HG02938 (cell line): ENCODE results near the gene LRRIQ1.
"Not testable (repeated sequence)": the region's sequence is repeated elsewhere in the genome, so short reads cannot be mapped to it uniquely, and the experiment has no call there.

Experiments
- ATAC-seq: cut with Tn5 transposase; IDR thresholded peaks from one replicate; pipeline ENCODE4 v1.9.1; 2021; ENCODE audit warnings: mild to moderate bottlenecking, moderate library complexity; ENCODE audit not compliant: unreplicated experiment

The LRRIQ1 gene

GRCh38 chr12:85183855-85184254 is 147.7 kb downstream of the LRRIQ1 start:
- no peak for ATAC-seq

GRCh38 chr12:85186236-85186635 is 150.1 kb downstream of the LRRIQ1 start:
- no peak for ATAC-seq

GRCh38 chr12:85188619-85189018 is 152.5 kb downstream of the LRRIQ1 start:
- ATAC-seq: no peak

GRCh38 chr12:85190728-85191127 is 154.6 kb downstream of the LRRIQ1 start:
- no peak for ATAC-seq

DNA sequence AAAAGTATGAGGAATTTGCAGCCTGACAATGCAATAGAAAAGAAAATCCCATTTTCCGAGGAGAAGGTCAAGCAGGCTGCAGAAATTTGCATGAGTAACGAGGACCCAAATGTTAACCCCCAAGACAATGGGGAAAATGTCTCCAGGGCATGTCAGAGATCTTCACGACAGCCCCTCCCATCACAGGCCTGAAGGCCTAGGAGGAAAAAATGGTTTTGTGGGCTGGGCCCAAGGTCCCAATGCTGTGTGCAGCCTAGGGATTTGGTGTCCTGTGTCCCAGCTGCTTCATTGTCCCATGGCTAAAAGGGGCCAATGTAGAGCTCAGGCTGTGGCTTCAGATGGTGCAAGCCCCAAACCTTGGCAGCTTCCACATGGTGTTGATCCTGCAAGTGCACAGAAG is 167.7 kb downstream of the LRRIQ1 start:
- ATAC-seq: not testable (repeated sequence)

DNA sequence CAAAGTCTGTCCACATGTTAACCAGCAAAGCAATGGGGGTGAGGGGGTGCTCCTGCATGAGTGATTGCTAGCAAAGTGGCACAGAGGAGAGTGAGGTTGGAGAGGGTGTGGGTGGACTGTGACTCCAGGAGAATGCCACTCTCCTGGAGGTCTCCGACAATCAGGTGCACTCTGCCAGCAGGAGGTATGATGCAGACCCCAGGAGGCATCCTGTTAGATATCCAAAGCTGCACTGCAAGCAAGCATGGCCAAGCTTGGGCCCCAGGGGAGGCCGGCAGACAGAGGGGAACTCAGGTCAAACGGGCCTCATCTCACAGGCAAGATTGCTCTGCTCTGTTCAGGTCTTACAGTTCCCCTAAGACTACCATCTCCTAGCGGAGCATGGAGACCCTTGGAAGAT is 170.4 kb downstream of the LRRIQ1 start:
- ATAC-seq: no peak

DNA sequence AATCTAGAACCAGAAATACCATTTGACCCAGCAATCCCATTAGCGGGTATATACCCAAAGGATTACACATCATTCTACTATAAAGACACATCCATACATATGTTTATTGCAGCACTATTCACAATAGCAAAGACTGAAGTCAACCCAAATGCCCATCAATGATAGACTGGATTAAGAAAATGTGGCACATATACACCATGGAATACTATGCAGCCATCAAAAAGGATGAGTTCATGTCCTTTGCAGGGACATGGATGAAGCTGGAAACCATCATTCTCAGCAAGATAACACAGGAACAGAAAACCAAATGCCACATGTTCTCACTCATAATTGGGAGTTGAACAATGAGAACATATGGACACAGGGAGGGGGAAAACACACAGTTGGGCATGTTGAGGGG is 188.2 kb downstream of the LRRIQ1 start:
- ATAC-seq: not testable (repeated sequence)

DNA sequence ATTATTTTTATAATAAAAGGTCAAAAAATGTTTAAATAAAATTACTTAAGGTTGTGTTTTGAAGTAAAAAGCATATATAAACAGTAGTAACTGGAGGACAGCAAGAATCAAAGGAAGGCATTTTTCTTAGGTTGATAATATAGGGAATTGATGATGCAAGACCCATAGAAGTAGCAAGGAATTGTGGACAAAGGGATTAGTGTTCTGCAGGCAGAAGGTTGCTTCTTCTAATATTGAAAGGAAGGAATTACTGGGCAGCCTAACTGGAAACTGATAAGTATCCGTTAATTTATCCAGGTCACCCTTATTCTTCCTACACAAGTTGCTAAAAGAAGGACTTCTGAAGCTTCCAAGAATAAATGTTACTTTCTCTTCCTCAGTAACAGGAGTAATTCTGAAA is 189.3 kb downstream of the LRRIQ1 start:
- no peak for ATAC-seq

DNA sequence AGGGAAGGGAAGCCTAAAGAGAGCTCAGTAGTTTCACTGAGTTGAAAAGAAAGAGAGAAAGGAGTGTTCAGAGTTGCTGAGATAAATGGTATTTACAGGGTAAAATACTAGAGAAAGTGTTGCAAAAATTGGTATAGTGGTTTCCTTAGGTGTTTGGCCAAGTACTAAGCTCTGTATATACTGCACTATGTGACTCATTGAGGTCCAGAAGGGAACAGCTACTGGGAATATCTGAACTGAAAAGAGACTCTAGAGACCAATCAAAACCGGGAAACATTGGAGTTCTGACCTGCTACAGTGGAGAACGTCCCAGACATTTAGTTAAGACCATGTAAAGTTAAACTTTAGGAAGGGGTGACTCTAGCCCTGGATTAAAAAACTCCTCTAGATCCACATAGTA is 201.2 kb downstream of the LRRIQ1 start:
- no peak for ATAC-seq

DNA sequence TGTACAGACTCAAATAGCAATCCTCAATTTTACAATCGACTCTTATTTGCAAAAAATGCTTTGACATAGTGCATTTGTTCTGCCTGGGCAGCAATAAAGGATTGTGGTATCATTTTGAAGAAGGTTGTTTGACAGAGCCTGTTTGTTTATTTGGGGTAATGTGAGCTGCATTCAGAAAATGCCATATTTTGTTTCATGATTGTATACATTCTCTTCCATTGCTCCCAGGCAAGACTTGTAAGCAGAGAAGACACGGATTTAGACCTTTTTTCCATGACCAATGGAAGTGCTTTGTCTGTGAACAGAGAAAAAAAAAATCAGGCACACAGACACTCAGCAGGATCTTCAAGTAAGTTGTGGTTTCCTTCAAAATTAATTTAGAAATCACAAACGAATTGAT is 208.4 kb downstream of the LRRIQ1 start:
- no peak for ATAC-seq

DNA sequence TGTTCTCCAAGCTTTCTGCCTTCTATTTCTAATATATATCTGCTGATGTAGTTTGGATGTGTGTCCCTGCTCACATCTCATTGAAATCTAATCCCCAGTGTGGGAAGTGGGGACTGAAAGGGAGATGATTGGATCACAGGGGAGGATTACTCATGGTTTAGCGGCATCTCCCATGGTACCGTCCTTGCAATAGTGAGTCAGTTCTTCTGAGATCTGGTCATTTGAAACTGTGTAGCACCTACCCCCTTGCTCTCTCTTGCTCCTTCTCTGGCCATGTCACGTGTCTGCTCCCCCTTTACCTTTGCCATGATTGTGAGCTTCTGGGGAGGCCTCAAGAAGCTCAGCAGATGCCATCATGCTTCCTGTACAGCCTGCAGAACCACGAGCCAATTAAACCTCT is 217.7 kb downstream of the LRRIQ1 start:
- ATAC-seq: no peak

- ATAC-seq: no peak
Measured at GRCh38 chr12:85257671-85258070, 221.5 kb downstream of the LRRIQ1 start.

GRCh38 chr12:85260447-85260846 is 224.3 kb downstream of the LRRIQ1 start:
- ATAC-seq: no peak

DNA sequence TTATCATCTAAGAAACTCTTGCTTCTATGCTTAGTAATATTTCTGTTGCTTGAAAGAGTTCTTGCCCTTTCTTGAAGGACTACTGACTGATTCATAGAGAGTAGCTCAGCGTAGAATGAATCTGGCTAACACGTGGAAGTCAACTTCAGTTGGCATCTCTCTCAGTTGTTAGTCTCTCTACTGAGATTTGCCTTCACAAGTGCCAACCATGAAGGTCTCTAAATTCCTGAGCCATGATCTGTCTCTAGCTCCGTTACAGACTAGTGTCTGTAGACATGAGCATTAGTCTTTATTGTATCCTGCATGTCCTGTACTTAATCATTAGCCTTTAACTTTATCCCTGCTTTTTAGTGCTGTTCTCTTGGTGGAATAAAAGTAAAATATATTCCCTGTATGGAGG is 224.7 kb downstream of the LRRIQ1 start:
- ATAC-seq: no peak

GRCh38 chr12:85266356-85266755 is 230.2 kb downstream of the LRRIQ1 start:
- ATAC-seq: no peak

DNA sequence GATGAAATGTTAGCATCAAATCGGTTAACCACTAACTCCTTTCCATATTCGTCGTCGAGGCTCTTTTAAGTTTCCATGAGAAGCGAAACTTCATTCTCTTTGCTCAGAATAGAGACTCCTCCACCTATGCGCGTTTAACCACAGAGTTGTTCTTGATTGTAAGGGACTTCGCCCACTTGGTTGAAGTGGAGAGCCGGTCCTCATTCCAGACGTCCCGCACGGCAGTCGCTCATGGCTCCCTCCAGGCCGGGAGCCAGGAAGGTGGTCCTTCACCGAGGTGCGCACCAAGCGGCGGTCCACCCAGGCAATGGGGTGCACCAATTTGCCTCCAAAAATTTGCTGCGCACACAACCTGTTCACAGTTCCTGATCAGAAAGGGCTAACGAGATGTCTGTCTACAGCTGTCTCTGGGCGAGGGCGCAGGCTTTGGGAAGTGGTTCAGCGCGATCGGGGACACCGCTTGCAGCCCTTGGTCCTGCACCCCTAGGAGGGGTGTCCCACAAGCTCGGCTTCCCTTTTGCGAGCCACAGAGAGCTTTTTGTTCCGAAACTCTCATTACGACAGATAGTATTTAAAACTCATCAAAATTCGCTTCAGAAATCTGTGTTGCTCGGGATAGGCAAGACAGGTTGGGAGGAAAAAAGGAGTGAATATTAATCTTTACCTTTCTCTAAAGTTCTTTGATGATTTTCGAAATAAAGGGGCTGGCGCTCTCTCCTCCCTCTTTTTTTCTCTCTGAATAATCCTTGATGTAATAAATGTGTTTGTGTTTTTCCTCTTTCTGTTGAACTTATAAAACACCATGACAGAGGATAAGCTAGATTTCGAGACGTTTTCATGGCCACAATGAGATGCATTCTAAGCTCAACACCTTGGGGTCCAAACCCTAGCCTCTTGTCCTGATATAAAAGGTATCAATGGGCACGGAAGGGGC is 237.5 kb downstream of the LRRIQ1 start:
- peak; percentile 66 for ATAC-seq

GRCh38 chr12:85274315-85274651 is 238.1 kb downstream of the LRRIQ1 start:
- no peak for ATAC-seq

DNA sequence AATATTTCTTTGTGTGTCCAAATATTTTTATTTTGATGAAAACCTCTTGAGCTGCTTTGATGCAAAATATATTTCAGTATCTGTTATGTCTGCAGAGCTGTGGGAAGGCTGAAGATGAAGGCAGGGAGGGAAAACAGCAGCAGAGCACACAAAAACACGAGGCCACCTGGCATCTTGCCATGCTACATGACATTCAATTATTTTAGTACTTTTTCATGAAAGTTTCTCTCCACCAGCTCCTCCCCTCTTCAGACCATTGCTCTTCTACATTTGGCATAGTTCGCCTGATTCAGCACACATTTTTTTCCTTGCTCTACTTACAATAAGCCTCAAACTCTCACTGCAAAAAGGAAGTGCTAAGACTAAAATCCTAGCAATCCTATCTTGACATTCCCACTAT is 239.2 kb downstream of the LRRIQ1 start:
- ATAC-seq: no peak

DNA sequence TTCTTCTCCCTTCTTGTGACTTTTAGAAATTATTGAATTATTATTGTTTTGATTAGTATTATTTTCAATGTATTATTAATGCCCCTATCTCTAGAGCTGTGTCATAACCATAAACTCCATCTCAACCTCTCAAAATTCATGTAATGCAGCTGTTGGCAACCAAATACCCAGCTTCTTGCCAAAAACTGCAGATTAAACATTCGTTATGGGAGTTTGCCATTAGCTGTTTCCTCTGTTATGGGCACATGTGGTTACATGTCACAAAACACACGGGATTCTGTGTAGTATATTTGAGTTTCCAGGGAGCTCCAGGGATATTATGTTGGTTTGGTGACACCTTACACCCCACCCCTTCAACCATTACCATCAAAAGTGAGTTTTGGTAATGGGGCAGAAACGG is 241.0 kb downstream of the LRRIQ1 start:
- no peak for ATAC-seq

- ATAC-seq: no peak
Measured at GRCh38 chr12:85277900-85278597, 241.9 kb downstream of the LRRIQ1 start.

DNA sequence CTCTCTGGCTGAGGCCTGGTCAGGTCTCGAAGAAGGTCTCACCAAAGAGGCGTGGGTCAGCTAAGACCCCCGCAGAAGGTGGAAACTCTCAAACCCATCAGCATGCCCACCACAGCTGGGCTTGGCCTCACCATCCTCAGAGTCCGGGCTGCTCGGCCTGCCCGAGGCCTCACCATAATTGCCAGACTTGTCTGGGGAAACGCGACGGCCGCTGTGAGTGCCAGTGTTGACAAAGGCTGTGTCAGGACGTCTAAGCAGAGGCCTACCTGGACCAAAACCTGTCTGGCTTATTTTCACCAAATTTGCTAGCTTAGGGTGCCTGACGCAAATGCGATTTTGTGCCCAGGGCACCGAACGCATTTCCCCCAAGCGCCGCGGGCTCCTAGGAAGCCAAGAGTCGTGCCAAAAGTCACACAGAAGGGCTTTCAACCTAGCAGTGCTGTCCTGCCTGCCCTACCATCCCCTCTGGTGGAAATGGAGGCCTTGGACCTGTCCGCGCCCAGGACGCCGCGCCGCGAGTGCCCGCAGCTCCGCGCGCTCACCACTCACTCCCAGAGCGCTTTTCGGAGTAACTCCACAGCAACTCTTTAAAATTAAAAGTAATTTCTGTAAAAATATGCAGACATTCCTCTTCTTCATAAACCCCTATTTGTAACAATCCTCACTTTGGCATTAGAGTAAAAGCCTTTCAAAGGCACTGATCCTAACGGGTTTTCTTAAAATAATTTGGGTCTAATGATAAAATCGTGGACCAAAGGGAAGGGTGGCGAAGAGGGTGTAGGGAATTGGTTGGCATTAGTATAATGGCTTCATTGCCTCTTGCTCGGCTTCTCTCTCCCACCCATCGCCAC is 242.7 kb downstream of the LRRIQ1 start:
- no peak for ATAC-seq
